Prostate gland (tissue), 2 donors: ENCODE results near the gene OSER1.

Experiments used
- POLR2A ChIP-seq: fragments of 450-650 bp; IDR thresholded peaks from one replicate; pipeline ENCODE4 v1.6.1; 2016; ENCODE audit warnings: antibody characterized with exemption, mild to moderate bottlenecking
- POLR2AphosphoS5 ChIP-seq: sonication (generic); formaldehyde crosslinking; IDR thresholded peaks from one replicate; pipeline ENCODE4 v1.6.1; 2017; ENCODE audit warnings: antibody characterized with exemption
- TF ChIP-seq, protein P1 (sequence below), 4 experiments: fragments of 200-600 bp in 2 of 4; fragments of 450-650 bp in 2 of 4; sonication (generic) in 2 of 4; IDR thresholded peaks; 1 replicate in 3 of 4; 2 replicates in 1 of 4; pipeline ENCODE4 v1.5.1; 2016 to 2019; ENCODE audit warnings: antibody characterized with exemption in 4 of 4, mild to moderate bottlenecking in 2 of 4, moderate library complexity in 2 of 4

DNA sequence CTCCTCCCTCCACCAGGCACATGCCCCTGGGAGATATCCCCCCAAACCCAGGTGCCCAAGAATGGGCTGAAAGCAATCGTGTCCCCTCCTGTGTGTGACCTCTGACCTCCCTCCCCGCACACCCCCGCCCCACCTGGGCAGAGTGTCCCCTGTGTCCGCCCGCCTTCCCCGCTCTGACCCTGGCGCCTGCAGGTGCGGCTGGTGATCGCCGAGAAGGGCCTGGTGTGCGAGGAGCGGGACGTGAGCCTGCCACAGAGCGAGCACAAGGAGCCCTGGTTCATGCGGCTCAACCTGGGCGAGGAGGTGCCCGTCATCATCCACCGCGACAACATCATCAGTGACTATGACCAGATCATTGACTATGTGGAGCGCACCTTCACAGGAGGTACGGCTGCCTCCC is 46.4 kb upstream of the OSER1 start:
- TF ChIP-seq, protein P1, sequence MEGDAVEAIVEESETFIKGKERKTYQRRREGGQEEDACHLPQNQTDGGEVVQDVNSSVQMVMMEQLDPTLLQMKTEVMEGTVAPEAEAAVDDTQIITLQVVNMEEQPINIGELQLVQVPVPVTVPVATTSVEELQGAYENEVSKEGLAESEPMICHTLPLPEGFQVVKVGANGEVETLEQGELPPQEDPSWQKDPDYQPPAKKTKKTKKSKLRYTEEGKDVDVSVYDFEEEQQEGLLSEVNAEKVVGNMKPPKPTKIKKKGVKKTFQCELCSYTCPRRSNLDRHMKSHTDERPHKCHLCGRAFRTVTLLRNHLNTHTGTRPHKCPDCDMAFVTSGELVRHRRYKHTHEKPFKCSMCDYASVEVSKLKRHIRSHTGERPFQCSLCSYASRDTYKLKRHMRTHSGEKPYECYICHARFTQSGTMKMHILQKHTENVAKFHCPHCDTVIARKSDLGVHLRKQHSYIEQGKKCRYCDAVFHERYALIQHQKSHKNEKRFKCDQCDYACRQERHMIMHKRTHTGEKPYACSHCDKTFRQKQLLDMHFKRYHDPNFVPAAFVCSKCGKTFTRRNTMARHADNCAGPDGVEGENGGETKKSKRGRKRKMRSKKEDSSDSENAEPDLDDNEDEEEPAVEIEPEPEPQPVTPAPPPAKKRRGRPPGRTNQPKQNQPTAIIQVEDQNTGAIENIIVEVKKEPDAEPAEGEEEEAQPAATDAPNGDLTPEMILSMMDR (IDR thresholded peaks at IDR 0.05) = no peak
- no peak for TF ChIP-seq POLR2AphosphoS5
- TF ChIP-seq POLR2A = no peak
